ENCODE data around the gene ESRP2.

The ESRP2 gene

DNA sequence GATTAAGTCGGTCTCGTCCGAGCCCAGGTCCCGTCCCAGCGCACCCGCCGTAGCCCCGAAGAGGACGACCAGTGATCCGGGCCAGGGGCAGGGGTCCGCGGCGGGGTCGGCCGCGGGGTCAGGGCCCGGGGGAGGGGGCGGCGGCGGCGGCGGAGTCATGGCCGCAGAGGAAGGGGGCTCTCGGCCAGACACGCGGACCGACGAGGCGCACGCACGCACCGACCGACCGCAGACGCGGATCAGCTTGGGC, at the start of gene ESRP2:
Gene ESRP2, minus strand, starts transcription at position 241 of the 250 bp plus-strand sequence. Its CDS starts 82 bp downstream, at position 159.
- in situ Hi-C loops (cut with MboI; ENCODE audit: low sequenced_read_pairs, unreplicated experiment): no loop called here
- TF ChIP-seq, protein P1, sequence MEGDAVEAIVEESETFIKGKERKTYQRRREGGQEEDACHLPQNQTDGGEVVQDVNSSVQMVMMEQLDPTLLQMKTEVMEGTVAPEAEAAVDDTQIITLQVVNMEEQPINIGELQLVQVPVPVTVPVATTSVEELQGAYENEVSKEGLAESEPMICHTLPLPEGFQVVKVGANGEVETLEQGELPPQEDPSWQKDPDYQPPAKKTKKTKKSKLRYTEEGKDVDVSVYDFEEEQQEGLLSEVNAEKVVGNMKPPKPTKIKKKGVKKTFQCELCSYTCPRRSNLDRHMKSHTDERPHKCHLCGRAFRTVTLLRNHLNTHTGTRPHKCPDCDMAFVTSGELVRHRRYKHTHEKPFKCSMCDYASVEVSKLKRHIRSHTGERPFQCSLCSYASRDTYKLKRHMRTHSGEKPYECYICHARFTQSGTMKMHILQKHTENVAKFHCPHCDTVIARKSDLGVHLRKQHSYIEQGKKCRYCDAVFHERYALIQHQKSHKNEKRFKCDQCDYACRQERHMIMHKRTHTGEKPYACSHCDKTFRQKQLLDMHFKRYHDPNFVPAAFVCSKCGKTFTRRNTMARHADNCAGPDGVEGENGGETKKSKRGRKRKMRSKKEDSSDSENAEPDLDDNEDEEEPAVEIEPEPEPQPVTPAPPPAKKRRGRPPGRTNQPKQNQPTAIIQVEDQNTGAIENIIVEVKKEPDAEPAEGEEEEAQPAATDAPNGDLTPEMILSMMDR (IDR thresholded peaks at IDR 0.05; ENCODE audit: borderline replicate concordance, control extremely low read depth, extremely low read depth, insufficient read depth, missing control alignments): no peak
- no peak for DNase-seq (ENCODE audit: low spot score)

DNA sequence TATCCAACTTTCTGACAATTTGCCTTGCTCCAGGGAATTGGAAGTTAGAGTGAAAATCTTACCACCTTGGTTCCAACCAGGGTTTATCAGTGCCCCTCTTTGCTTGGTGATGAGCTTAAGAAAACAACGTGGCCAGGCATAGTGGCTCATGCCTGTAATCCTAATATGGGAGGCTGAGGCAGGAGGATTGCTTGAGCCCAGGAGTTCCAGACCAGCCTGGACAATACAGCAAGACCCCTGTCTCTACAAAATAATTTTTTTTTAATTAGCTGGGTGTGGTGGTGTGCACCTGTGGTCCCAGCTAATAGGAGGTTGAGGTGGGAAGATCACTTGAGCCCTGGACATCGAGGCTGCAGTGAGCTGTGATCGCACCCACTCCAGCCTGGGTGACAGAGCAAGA, 49.8 kb upstream of the ESRP2 start:
- in situ Hi-C loops (cut with MboI; ENCODE audit: low sequenced_read_pairs, unreplicated experiment): no loop called here
- no peak for DNase-seq (ENCODE audit: low spot score)
- TF ChIP-seq, protein P1 (IDR thresholded peaks at IDR 0.05; ENCODE audit: borderline replicate concordance, control extremely low read depth, extremely low read depth, insufficient read depth, missing control alignments): no peak

DNA sequence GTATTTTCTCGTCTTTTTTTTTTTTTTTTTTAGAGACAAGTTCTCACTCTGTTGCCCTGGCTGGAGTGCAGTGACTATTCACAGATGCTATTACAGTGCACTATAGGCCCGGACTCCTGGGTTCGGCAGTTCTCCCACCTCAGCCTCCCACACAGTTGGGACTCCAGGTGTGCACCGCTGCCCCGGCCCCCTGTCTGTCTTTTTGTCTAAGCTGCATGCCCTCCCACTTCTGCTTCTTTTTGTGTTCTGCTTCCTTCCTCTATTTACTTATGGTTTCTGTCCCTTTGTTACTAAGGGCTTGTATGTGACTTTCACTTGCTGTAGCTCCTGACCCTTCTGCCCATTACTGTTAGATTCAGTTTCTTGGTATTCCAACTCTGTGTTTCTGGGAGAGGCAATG, 48.9 kb upstream of the ESRP2 start:
- TF ChIP-seq, protein P1 (IDR thresholded peaks at IDR 0.05; ENCODE audit: borderline replicate concordance, control extremely low read depth, extremely low read depth, insufficient read depth, missing control alignments): no peak
- in situ Hi-C loops (cut with MboI; ENCODE audit: low sequenced_read_pairs, unreplicated experiment): no loop called here
- peak; percentile 69 for DNase-seq (ENCODE audit: low spot score)

DNA sequence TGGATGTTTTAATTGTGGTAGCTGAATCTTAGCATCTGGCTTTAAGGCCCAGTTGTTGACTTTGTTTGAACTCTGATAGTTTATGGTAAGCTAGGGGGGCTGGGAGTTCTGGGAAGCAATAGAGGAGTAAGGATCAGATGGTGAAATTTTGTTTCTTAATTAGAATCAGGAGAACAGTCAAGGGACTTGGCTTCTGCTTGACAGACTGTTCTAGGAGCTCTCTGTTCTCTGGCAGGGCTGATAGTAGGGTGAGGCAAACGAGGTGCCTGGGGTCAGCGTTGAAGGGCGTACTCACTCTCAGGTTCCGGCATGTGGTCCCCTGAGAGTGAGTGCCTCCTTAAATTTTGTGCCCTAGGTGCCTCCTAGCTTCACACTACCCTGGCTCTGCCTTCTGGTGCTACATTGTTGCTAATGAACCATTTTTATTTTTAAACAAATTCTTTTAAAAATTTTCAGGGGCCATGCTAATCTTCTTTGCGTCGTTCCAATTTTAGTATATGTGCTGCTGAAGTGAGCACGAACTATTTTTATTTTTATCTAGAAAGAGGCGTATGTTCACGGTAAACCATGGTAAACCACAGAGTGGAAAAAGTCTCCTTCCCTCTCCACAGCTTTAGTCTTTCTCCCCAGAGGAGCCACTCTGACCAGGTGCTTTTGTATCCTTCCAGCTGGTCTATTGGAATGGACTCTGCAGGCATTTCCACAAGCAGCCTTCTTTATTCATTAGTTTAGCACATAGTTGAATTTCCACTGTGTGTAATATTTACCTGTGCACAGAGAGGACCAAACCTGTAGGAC, 48.1 kb upstream of the ESRP2 start:
- TF ChIP-seq, protein P1 (IDR thresholded peaks at IDR 0.05; ENCODE audit: borderline replicate concordance, control extremely low read depth, extremely low read depth, insufficient read depth, missing control alignments): no peak
- peak; percentile 58 for DNase-seq (ENCODE audit: low spot score)
- in situ Hi-C loops (cut with MboI; ENCODE audit: low sequenced_read_pairs, unreplicated experiment): no loop called here

DNA sequence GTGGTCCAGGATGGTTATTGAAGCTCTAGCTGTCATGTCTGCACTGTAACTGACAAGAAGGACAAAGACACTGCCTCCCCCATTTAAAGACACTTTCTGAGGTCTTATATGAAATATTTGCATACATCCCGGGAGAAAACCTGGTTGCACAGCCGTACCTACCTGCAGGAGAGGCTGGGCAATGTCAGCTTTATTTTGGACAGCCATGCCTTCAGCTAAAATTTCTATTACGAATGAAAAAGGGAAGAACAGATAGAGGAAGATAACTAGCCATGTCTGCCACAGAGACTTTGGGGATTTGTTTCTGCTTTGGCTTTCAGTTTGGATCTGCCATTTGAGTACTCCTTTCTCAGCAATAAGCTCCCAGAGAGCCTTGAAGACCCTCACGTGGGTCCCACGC, 47.4 kb upstream of the ESRP2 start:
- in situ Hi-C loops (cut with MboI; ENCODE audit: low sequenced_read_pairs, unreplicated experiment): no loop called here
- no peak for DNase-seq (ENCODE audit: low spot score)
- TF ChIP-seq, protein P1 (IDR thresholded peaks at IDR 0.05; ENCODE audit: borderline replicate concordance, control extremely low read depth, extremely low read depth, insufficient read depth, missing control alignments): no peak

DNA sequence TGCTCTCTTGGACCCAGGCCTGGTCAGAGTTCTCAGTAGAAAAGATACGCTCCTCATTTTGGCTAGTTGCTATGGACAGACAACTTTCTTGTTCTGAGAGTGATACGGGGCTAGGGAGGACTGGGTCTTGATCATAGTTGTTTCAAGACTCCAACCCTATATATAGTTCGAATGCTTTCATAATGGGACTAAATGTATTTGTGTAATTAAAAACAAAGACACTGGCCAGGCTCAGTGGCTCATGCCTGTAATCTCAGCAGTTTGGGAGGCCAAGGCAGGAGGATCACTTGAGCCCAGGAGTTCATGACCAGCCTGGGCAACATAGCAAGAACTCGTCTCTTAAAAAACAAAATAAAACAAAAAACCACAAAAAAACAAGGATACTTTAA, 46.1 kb upstream of the ESRP2 start:
- TF ChIP-seq, protein P1 (IDR thresholded peaks at IDR 0.05; ENCODE audit: borderline replicate concordance, control extremely low read depth, extremely low read depth, insufficient read depth, missing control alignments): no peak
- DNase-seq (ENCODE audit: low spot score): no peak
- in situ Hi-C loops (cut with MboI; ENCODE audit: low sequenced_read_pairs, unreplicated experiment): no loop called here
